HG03103 (cell line): ENCODE data around the gene ZNF737.
A peak's percentile ranks its signal among the peaks of the same experiment; 100 is the strongest.
"Not testable (repeated sequence)": the region's sequence is repeated elsewhere in the genome, so short reads cannot be mapped to it uniquely, and the experiment has no call there.

Experiments
- ATAC-seq: cut with Tn5 transposase; IDR thresholded peaks from one replicate; pipeline ENCODE4 v1.9.1; 2021; ENCODE audit warnings: low read depth; ENCODE audit not compliant: unreplicated experiment

Gene ZNF737

DNA sequence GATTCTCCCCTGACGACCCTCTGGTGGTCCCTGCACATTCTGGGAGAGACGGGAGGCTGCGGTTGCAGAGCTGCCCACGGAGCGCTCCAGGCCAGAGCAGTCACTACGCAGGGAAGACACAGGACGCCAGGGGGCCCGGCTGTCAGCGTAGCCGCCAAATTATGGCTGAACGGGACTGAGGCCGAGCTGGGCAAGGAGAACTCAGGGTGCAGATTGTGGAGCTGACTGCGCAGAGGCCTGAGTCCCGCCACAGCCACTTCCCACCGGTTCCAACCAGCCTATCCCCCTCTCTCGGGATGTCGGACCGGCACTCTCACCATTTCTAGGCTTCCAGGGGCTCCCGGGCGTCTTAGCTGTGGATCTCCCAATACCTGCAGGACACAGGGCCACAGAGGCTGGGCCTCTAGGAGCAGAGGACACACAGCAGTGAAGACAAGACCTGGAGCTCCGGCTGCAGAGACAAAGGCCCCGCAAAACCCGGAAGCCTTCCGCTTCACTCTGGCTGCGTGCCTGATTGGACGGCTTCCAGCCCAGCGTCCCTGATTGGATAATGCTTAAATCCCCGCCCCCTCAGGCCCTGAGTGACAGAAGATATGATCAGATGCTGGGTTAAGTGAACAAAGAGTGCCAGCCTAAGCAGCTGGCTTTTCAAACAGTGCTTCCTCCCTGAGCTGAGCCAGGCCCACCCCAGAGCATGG is at the start of gene ZNF737:
TSS of gene ZNF737 (minus strand) at position 461 of the 698 bp plus-strand sequence. CDS start at position 320, 141 bp downstream.
- peak; percentile 93 for ATAC-seq

DNA sequence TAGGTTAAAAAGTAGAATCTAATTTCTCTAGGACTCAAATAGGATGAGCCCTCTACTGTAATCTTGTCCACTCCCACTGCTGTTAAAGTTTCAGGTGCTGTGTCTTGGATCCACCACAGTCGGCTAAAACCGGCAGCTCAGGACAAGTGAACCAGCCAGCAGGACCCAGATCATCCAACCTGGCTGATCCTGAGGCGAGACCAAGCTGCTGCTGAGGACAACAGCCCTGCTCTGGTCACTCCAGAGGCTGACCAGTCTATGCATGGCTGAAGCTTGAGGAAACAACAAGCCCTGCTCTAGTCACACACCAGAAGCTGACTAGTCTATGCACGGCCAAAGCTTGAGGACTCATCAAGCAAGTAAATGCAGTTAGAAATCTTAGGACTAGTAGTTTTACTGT is 49.4 kb upstream of the ZNF737 start:
- not testable (repeated sequence) for ATAC-seq

DNA sequence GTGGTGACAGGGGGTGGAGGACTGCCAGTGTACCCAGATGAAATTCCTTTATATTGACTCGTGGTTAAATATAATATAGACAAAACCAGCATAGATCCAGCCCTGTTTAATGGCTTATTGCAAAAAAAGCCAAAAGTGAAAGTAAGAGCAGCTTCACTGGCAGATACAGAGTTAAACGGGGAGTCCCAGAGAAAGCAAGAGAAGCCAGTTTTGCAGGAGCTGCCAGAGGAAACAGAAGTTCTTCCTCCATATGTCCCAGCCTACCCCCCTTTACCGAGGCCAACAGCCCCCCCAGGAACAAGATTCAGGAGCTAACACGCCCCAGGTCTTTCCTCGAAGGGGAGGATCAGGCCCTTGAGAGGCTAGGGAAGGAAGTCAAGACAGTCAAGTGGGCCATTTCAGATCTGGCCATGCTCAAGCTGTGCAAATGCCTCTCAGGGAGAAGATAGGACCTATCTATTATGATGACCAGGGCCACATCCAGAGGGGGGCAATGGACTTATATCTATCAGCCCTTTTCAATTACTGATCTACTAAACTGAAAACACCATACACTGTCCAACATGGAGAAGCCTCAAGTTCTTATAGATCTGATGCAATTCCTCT is 47.2 kb upstream of the ZNF737 start:
- no peak for ATAC-seq

DNA sequence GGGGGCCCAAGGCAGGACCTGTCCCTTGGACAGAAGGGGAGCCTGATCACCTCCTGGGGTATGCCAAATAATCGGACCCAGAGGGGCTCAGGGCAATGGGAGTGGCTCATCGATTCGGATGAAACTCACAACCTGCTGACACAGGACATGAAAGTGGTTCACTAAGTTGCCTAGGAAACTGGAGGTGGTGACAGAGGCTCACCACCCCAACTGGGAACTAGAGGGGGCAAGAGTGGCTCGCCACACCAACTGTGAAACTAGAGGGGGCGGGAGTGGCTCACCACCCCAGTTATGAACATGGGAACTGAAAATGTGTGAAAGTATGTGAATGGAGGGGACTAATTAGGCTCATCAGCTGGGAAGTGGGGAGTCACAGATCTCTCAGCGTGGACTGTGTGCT is 46.3 kb upstream of the ZNF737 start:
- ATAC-seq: no peak

DNA sequence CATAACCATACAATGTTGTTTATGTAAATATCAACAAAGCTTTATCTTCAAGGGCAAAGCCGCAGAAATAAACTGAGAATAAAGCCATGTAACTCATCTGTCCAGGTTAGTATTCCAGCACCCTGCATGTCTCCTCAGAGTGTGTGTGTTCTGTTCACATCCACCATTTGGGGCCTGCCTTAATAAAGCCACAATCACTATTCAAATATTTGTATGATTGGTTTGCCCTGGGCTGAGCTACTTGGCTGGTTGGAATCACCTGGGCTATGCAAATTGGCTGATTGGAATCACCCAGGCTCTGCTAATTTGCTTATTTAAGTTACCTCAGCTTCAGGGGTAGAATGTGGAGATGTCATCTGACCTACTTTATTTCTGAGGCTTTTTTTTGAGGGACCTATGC is 42.4 kb upstream of the ZNF737 start:
- ATAC-seq: no peak

DNA sequence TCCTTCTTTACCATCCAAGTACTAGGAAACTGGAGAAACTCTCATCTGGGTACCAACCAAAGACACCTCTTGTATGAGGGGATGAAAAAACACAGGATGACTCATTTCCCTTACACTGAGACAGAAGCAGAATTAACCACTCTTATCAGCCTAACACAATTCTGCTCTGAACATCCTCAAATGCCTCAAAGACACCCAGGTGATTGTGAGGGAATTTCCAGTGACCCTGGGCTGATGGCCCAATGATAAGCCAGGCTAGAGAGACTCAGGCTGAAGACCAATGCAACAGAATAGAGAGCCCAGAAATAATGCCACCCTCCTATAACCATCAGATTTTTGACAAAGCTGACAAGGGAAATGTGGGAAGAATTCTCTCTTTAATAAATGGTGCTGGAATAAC is 7.0 kb downstream of the ZNF737 start:
- no peak for ATAC-seq

DNA sequence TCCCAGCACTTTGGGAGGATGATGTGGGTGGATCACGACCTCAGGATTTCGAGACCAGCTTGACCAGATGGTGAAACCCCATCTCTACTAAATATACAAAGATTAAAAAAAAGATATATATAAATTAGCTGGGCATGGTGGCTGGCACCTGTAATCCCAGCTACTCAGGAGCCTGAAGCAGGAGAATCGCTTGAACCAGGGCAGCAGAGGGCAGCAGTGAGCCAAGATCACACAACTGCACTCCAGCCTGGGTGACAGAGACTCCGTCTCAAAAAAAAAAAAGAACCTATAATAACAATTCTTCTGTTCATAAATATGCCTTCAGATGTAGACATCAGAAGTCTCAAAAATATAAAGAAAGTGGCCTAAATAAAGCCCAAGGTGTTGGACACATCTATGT is 7.6 kb downstream of the ZNF737 start:
- ATAC-seq: no peak

DNA sequence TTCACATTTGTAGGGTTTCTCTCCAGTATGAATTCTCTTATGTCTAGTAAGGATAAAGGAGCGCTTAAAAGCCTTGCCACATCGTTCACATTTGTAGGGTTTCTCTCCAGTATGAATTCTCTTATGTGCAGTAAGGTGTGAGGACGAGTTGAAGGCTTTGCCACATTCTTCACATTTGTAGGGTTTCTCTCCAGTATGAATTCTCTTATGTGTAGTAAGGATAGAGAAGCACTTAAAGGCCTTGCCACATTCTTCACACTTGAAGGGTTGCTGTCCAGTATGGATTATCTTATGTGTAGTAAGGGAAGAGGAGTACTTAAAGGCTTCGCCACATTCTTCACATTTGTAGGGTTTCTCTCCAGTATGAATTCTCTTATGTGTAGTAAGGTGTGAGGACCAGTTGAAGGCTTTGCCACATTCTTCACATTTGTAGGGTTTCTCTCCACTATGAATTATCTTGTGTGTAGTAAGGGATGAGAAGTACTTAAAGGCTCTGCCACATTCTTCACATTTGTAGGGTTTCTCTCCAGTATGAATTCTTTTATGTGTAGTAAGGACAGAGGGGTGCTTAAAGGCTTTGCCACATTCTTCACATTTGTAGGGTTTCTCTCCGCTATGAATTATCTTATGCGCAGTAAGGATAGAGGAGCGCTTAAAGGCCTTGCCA is 20.8 kb downstream of the ZNF737 start:
- ATAC-seq: not testable (repeated sequence)

DNA sequence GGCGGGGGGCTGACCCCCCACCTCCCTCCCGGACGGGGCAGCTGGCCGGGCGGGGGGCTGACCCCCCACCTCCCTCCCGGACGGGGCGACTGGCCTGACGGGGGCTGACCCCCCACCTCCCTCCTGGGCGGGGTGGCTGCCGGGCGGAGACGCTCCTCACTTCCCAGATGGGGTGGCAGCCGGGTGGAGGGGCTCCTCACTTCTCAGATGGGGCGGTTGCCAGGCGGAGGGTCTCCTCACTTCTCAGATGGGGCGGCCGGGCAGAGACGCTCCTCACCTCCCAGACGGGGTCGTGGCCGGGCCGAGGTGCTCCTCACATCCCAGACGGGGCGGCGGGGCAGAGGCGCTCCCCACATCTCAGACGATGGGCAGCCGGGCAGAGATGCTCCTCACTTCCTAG is 35.3 kb downstream of the ZNF737 start:
- not testable (repeated sequence) for ATAC-seq

DNA sequence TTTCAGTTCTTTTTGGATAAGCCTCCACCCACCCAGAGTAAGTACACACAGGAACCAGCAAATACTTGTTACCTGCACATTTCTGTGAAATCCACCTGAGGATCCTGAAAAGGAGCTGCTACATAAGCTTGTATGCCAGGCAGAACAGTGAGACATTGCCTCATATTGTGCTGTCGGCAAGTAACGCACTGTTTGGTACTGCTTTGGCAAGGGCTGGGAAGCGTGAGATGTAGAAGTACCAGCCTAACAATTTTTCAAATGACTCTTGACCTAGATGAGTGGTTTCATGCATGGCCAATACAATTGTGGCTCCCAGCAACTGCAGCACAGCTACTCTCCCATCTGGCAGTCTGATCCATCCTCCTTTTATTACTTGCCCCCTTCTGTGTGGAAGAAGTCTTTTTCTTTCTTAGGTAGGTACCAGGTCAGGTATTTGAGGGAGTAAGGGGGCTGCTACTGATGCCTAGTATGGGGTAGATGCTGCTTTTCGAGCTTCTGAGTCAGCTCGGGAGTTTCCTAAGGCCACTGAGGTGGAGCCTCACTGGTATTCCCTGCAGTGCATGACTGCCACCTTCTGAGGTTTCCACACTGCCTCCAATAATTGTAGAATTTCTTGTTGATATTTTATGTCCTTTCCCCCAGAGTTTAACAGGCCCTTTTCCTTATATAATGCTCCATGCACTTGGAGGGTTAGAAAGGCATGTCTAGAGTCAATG is 52.2 kb downstream of the ZNF737 start:
- ATAC-seq: no peak

DNA sequence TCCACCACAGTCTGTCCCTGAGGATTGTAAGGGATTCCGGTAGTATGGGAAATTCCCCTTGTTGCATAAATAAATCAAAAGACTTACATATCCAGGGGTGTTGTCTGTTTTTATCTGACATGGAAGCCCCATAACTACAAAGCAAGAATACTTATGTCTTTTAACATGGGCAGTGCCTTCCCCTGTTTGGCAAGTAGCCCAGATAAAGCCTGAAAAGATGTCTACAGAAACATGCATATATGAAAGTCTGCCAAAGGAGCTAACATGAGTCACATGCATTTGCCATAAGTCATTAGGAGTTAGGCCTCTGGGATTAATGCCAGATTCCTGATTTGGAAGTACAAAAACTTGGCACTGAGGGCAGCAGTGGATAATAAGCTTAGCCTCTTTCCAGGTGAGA is 62.1 kb downstream of the ZNF737 start:
- no peak for ATAC-seq
